ENCODE measurements around the gene TMEM266. TPM values are rescaled to one million over a fixed set of nuclear protein-coding genes. Genes with fewer than 3 reads are reported as not detected.
A peak's percentile ranks its signal among the peaks of the same experiment; 100 is the strongest.

TMEM266 gene
- polyA plus RNA-seq, 3 donors, result not detected

- Mint-ChIP-seq H3K36me3 (peaks cover 5 to 6% of the 10 kb centered on the region in 2 donors), H3K27ac (peak overlapping the region in 3 of 7 donors; percentile 21 to 54 (median 33)), H3K4me3 (no peak overlapping the region), H3K27me3 (ENCODE audit: low read depth in 3 of 3) (peaks cover 0 to 6% (median 3%) of the 10 kb centered on the region in 3 donors), H3K9me3 (no peaks in the 10 kb centered on the region), H3K4me1 (peaks cover 11% of the 10 kb centered on the region)
- H3K4me1 ChIP-seq (ENCODE audit: control insufficient read depth in 1 of 2, insufficient read depth in 2 of 2, low read length in 2 of 2), result peaks cover 0 to 4% of the 10 kb centered on the region in 2 donors
- TF ChIP-seq CTCF (IDR thresholded peaks at IDR 0.05), result no peak
- H3K79me2 ChIP-seq (ENCODE audit: insufficient read depth, low read length), result no peaks in the 10 kb centered on the region
- no peak overlapping the region for H3K9ac ChIP-seq (ENCODE audit: insufficient read depth, low read length, poor library complexity, severe bottlenecking)
- H3K27me3 ChIP-seq (ENCODE audit: control insufficient read depth in 2 of 2, insufficient read depth in 2 of 2, low read length in 2 of 2), result no peaks in the 10 kb centered on the region
- H3K27ac ChIP-seq (ENCODE audit: low read depth in 1 of 2, low read length in 2 of 2), result no peak overlapping the region
- no peaks in the 10 kb centered on the region for H3K9me3 ChIP-seq (replicated peaks in 1 of 2; ENCODE audit: control insufficient read depth in 1 of 2, insufficient read depth in 1 of 2, low read length in 2 of 2)
- intact Hi-C loops (cut with micrococcal nuclease), result no loop called here
- no peak overlapping the region for H3K4me3 ChIP-seq (replicated peaks in 1 of 3; ENCODE audit: low read depth in 2 of 3, low read length in 3 of 3)
- no peak overlapping the region for H2AFZ ChIP-seq (ENCODE audit: insufficient read depth, low read depth, low read length, poor library complexity, severe bottlenecking)
- H4K20me1 ChIP-seq (ENCODE audit: insufficient read depth, low read length), result no peaks in the 10 kb centered on the region
- no peak overlapping the region for H3K4me2 ChIP-seq (replicated peaks; ENCODE audit: extremely low read depth, low read length, poor library complexity, severe bottlenecking)
- DNase-seq, result peak in 1 of 3 donors; percentile 2
- H3K36me3 ChIP-seq (replicated peaks in 1 of 2; ENCODE audit: control insufficient read depth in 1 of 2, insufficient read depth in 2 of 2, low read length in 2 of 2), result no peaks in the 10 kb centered on the region
- WGBS (ENCODE audit: insufficient coverage), result 91% methylated on average over 11 of the region's 19 CpGs
These were observed 139.6 kb downstream of the TMEM266 start for GRCh38 chr15:76199106-76200082.

GRCh38 chr15:76200083-76200465, 140.3 kb downstream of the TMEM266 start:
- TF ChIP-seq CTCF (IDR thresholded peaks at IDR 0.05), result no peak
- Histone ChIP-seq H4K20me1 (ENCODE audit: insufficient read depth, low read length) (no peaks in the 10 kb centered on the region), H3K4me3 (replicated peaks in 1 of 3; ENCODE audit: low read depth in 2 of 3, low read length in 3 of 3) (no peak overlapping the region), H3K27me3 (ENCODE audit: control insufficient read depth in 2 of 2, insufficient read depth in 2 of 2, low read length in 2 of 2) (no peaks in the 10 kb centered on the region), H3K9ac (ENCODE audit: insufficient read depth, low read length, poor library complexity, severe bottlenecking) (no peak overlapping the region), H3K9me3 (replicated peaks in 1 of 2; ENCODE audit: control insufficient read depth in 1 of 2, insufficient read depth in 1 of 2, low read length in 2 of 2) (no peaks in the 10 kb centered on the region), H3K4me2 (replicated peaks; ENCODE audit: extremely low read depth, low read length, poor library complexity, severe bottlenecking) (no peak overlapping the region), H3K79me2 (ENCODE audit: insufficient read depth, low read length) (no peaks in the 10 kb centered on the region), H3K36me3 (replicated peaks in 1 of 2; ENCODE audit: control insufficient read depth in 1 of 2, insufficient read depth in 2 of 2, low read length in 2 of 2) (no peaks in the 10 kb centered on the region), H2AFZ (ENCODE audit: insufficient read depth, low read depth, low read length, poor library complexity, severe bottlenecking) (no peak overlapping the region), H3K4me1 (ENCODE audit: control insufficient read depth in 1 of 2, insufficient read depth in 2 of 2, low read length in 2 of 2) (peaks cover 0 to 4% of the 10 kb centered on the region in 2 donors), H3K27ac (ENCODE audit: low read depth in 1 of 2, low read length in 2 of 2) (no peak overlapping the region)
- H3K4me3 Mint-ChIP-seq, result no peak overlapping the region
- no peak overlapping the region for H3K27ac Mint-ChIP-seq
- DNase-seq, result no peak
- H3K36me3 Mint-ChIP-seq, result peaks cover 5 to 9% of the 10 kb centered on the region in 2 donors
- 98% methylated on average over 6 of the region's 6 CpGs for WGBS (ENCODE audit: insufficient coverage)
- intact Hi-C loops (cut with micrococcal nuclease), result no loop called here
- no peaks in the 10 kb centered on the region for H3K9me3 Mint-ChIP-seq
- peaks cover 0 to 6% (median 3%) of the 10 kb centered on the region in 3 donors for H3K27me3 Mint-ChIP-seq (ENCODE audit: low read depth in 3 of 3)
- H3K4me1 Mint-ChIP-seq, result peaks cover 11% of the 10 kb centered on the region

Data from CD14-positive monocyte (primary cell).